Measurements from ENCODE around the gene SMIM36. TPM values are rescaled to one million over a fixed set of nuclear protein-coding genes. Genes with fewer than 3 reads are reported as not detected.

Gene SMIM36
- total RNA-seq, 1 donor from 2014 or later, result not detected

GRCh38 chr17:55496094-55496881 is 15.0 kb downstream of the SMIM36 start:
- Mint-ChIP-seq H3K36me3 (no peaks in the 10 kb centered on the region), H3K9me3 (no peaks in the 10 kb centered on the region), H3K27me3 (no peaks in the 10 kb centered on the region), H3K4me3 (no peak overlapping the region), H3K4me1 (ENCODE audit: unreplicated experiment) (peaks cover 21% of the 10 kb centered on the region), H3K27ac (peak overlapping the region; percentile 30)
- no peak for DNase-seq (ENCODE audit: extremely low spot score, unreplicated experiment)
- TF ChIP-seq CTCF (conservative IDR thresholded peaks at IDR 0.05), result no peak

GRCh38 chr17:55495239-55495638 is 16.0 kb downstream of the SMIM36 start:
- TF ChIP-seq CTCF (conservative IDR thresholded peaks at IDR 0.05), result no peak
- DNase-seq (ENCODE audit: extremely low spot score, unreplicated experiment), result no peak
- peaks cover 21% of the 10 kb centered on the region for H3K4me1 Mint-ChIP-seq (ENCODE audit: unreplicated experiment)
- H3K27me3 Mint-ChIP-seq, result no peaks in the 10 kb centered on the region
- no peaks in the 10 kb centered on the region for H3K9me3 Mint-ChIP-seq
- no peak overlapping the region for H3K27ac Mint-ChIP-seq
- no peak overlapping the region for H3K4me3 Mint-ChIP-seq
- H3K36me3 Mint-ChIP-seq, result no peaks in the 10 kb centered on the region

- peak overlapping the region; percentile 32 for H3K4me3 Mint-ChIP-seq
- peaks cover 27% of the 10 kb centered on the region for H3K4me1 Mint-ChIP-seq (ENCODE audit: unreplicated experiment)
- no peak for DNase-seq (ENCODE audit: extremely low spot score, unreplicated experiment)
- no peaks in the 10 kb centered on the region for H3K27me3 Mint-ChIP-seq
- no peaks in the 10 kb centered on the region for H3K36me3 Mint-ChIP-seq
- no peak for TF ChIP-seq CTCF (conservative IDR thresholded peaks at IDR 0.05)
- no peak overlapping the region for H3K27ac Mint-ChIP-seq
- H3K9me3 Mint-ChIP-seq, result no peaks in the 10 kb centered on the region
Measured at GRCh38 chr17:55492781-55493341, 18.4 kb downstream of the SMIM36 start.

GRCh38 chr17:55490376-55490775 is 20.9 kb downstream of the SMIM36 start:
- no peak overlapping the region for H3K4me3 Mint-ChIP-seq
- H3K9me3 Mint-ChIP-seq, result no peaks in the 10 kb centered on the region
- no peak for DNase-seq (ENCODE audit: extremely low spot score, unreplicated experiment)
- peaks cover 24% of the 10 kb centered on the region for H3K4me1 Mint-ChIP-seq (ENCODE audit: unreplicated experiment)
- no peaks in the 10 kb centered on the region for H3K36me3 Mint-ChIP-seq
- no peak for TF ChIP-seq CTCF (conservative IDR thresholded peaks at IDR 0.05)
- H3K27me3 Mint-ChIP-seq, result no peaks in the 10 kb centered on the region
- no peak overlapping the region for H3K27ac Mint-ChIP-seq

GRCh38 chr17:55487695-55488432 is 23.4 kb downstream of the SMIM36 start:
- no peak for DNase-seq (ENCODE audit: extremely low spot score, unreplicated experiment)
- Mint-ChIP-seq H3K4me3 (no peak overlapping the region), H3K27me3 (no peaks in the 10 kb centered on the region), H3K36me3 (no peaks in the 10 kb centered on the region), H3K4me1 (ENCODE audit: unreplicated experiment) (peaks cover 15% of the 10 kb centered on the region), H3K27ac (no peak overlapping the region), H3K9me3 (no peaks in the 10 kb centered on the region)
- no peak for TF ChIP-seq CTCF (conservative IDR thresholded peaks at IDR 0.05)
